ENCODE data around the gene MFNG. TPM values are rescaled to one million over a fixed set of nuclear protein-coding genes. Genes with fewer than 3 reads are reported as not detected.
A peak's percentile ranks its signal among the peaks of the same experiment; 100 is the strongest.

Gene MFNG
- total RNA-seq, 1 donor from 2014 or later = 13.9 TPM

GRCh38 chr22:37515901-37516300 is 29.7 kb upstream of the MFNG start:
- ATAC-seq = no peak
- intact Hi-C loops (cut with micrococcal nuclease) = no loop called here

GRCh38 chr22:37514526-37515051 is 28.4 kb upstream of the MFNG start:
- DNase-seq (peak; percentile 12), ATAC-seq (no peak)
- intact Hi-C loops (cut with micrococcal nuclease) = no loop called here

More at GRCh38 chr22:37515901-37516300, 29.7 kb upstream of the MFNG start:
- peak; percentile 27 for DNase-seq

GRCh38 chr22:37511395-37512104 is 25.4 kb upstream of the MFNG start:
- DNase-seq (peak; percentile 2), ATAC-seq (no peak)
- intact Hi-C loops (cut with micrococcal nuclease) = no loop called here

DNA sequence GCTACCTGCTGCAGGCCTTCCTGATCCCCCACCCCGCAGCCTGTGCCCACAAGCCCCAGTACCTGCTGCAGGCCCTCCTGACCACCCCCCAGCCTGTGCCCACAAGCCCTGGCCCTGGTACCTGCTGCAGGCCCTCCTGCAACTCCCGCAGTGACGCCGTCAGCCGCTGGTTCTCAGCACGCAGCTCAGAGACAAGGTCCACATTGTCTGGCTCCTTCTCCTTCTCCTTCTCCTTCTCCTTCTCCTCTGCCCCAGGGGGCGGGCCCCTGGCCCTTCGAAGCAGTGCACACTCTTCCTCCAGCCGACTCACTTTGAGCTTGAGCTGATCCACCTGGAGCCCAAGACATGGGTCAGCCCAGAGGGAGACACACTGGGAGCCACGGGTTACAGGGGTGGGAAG is 23.9 kb upstream of the MFNG start:
- intact Hi-C loops (cut with micrococcal nuclease) = no loop called here
- DNase-seq = peak; percentile 15
- no peak for ATAC-seq

DNA sequence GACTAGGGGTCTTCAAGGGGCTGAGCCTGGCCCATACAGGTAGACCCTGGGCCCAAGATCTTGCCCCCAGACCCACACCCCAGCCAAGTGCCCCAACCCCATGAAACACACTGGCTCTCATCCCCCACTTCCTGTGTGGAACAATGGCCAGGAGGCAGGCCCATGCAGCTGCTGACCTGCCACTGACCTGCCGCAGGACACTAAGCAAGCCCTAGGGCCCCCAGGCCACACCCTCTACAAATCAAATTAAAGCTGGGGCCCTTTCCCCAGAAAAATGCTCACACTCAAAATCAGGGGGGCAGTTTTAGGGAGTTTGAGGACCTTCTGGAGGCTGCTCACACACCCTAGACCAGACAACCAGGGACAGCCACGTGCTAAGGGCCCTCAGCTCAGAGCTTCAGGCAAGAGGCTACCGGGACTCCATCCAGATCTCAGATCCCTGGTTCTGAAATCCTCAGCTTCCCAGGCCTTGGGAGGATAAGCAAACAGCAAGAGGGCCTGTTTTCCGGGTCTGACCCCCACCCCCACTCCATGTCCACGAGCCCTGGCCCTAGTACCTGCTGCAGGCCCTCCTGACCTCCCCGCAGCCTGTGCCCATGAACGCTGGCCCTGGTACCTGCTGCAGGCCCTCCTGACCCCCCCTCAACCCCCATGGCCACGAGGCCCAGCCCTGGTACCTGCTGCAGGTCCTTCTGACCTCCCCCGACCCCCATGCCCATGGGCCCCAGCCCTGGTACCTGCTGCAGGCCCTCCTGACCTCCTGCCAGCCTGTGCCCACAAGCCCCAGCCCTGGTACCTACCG is 23.1 kb upstream of the MFNG start:
- DNase-seq (peak; percentile 7), ATAC-seq (peak; percentile 49)
- intact Hi-C loops (cut with micrococcal nuclease) = no loop called here

DNA sequence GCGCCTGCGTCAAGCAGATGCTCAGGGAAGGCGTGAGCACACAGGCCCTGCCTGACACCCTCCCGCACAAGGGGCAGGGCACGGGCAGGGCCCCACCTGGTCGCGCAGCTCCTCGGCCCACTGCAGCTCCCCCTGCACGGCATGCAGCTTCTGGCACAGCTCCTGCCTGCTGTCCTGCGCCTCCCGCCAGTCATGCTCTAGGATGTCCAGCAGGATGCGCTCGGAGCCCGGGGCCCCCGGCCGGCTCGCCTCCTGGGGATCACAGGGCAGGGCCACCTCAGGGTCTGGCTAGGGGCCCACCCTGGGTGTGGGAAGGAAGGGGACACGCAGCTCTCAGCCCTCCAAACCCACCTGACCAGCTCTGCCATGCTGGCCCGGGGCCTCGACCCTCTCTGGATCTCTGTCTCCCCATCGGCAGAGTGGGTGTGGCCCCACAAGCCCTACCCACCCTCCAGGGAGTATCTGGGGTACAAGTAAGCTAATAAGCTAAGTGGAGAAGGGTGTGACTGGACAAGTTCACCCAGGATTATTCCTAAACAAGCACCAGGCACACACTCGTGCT is 22.3 kb upstream of the MFNG start:
- intact Hi-C loops (cut with micrococcal nuclease) = no loop called here
- DNase-seq (peak; percentile 64), ATAC-seq (peak; percentile 52)

DNA sequence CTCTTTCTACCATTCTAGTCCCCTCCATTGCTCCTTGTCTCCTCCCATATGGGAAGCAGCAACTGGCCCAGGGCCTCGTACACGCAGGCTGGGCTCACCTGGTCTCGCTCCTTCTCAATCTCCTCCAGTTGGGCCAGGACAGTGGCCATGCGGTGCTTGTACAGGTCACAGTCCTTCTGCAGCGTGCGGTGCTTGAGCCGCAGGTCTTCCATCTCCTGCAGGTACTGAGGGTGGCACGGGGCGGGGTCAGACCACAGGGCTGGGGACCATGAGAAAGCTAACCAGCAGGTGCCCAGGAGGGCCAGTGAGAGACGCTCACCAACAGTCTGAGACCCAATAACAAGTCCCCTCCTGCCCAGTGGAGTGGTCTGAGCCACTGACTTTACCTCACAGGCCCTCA is 21.5 kb upstream of the MFNG start:
- DNase-seq = no peak
- no peak for ATAC-seq
- intact Hi-C loops (cut with micrococcal nuclease) = no loop called here

DNA sequence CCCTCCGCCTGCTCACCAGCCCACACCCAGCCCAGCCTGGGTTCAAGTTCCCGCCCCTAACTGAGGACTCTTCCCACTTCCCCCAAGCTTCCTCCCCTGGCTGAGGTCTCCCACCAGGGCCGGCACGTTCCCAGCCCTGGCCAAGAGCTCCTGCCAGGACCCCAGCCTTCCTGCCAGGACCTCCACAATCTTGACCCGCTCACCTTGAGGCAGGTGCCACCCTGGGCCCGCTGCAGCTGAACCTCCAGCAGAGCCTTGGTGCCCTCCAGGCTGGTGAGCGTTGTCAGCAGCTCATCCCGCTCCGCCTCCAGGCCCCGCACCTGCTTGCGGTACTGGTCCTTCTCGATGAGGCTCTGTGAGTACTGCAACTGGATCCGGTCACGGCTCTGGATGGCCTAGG is 19.8 kb upstream of the MFNG start:
- ATAC-seq (no peak), DNase-seq (no peak)
- intact Hi-C loops (cut with micrococcal nuclease) = no loop called here

DNA sequence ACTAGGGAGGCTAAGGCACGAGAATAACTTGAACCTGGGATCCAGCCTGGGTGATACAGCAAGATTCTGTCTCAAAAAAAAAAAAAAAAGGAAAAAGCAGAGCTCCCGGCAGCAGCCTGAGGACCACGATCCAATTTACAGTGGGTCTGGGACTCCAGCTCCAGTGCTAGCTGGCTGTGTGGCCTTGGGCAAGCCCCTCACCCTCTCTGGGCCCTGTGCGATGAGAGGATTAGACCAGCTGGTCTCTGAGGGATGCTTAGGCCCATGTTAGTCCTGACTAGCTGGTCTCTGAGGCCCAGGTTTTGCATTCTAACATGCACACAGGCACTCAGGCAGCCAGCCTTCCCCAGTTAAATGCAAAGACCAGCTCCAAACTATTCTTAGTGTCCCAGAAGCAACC is 19.4 kb upstream of the MFNG start:
- intact Hi-C loops (cut with micrococcal nuclease) = no loop called here
- DNase-seq (no peak), ATAC-seq (no peak)

- no peak for ATAC-seq
- intact Hi-C loops (cut with micrococcal nuclease) = no loop called here
- DNase-seq = no peak
Observed at GRCh38 chr22:37504964-37505363, 18.8 kb upstream of the MFNG start.

GRCh38 chr22:37503850-37504249 is 17.7 kb upstream of the MFNG start:
- ATAC-seq = no peak
- no peak for DNase-seq

GRCh38 chr22:37503183-37503683 is 17.0 kb upstream of the MFNG start:
- no peak for ATAC-seq
- no peak for DNase-seq
- intact Hi-C loops (cut with micrococcal nuclease) = no loop called here

More at GRCh38 chr22:37503850-37504249, 17.7 kb upstream of the MFNG start:
- intact Hi-C loops (cut with micrococcal nuclease) = no loop called here

DNA sequence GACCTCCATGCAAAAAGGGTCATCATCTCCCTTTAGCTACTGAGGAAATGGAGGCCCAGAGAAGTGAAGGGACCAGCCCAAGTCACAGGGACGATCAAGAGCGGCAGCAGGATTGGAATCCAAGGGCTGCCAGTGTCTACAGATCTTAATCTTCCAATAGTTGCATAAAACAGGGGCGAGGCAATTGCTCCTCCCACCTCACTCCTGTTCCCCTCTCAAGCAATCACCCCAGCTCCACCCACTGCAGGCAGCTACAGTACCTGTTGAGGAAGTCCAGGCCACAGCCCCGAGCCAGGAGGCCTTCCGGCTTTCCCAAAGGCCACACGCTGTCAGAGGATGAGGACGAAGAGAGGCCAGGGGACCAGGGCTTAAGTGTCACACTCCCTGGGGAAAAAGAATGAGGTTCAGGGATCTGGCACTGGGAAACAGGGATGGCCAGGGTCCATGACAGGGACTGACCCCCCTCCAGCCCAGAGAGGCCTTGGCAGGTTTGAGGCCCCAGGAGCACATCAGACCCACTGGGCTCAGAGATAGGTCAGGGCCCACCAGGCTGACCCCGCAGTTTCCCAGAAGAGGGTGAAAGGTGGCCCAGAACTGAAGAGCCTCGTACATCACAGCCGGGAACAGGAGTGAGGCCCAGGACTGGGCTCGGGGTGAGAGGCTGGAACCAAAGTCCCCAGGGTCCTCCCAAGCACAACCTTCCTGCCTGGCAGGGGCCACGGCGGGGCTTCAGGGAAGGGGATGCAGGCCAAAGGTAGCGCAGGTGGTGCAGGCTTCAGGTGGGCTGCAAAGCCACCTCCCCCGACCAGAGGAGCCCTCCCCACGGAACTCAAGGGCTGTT is 16.4 kb upstream of the MFNG start:
- no peak for DNase-seq
- intact Hi-C loops (cut with micrococcal nuclease) = no loop called here
- peak; percentile 17 for ATAC-seq

DNA sequence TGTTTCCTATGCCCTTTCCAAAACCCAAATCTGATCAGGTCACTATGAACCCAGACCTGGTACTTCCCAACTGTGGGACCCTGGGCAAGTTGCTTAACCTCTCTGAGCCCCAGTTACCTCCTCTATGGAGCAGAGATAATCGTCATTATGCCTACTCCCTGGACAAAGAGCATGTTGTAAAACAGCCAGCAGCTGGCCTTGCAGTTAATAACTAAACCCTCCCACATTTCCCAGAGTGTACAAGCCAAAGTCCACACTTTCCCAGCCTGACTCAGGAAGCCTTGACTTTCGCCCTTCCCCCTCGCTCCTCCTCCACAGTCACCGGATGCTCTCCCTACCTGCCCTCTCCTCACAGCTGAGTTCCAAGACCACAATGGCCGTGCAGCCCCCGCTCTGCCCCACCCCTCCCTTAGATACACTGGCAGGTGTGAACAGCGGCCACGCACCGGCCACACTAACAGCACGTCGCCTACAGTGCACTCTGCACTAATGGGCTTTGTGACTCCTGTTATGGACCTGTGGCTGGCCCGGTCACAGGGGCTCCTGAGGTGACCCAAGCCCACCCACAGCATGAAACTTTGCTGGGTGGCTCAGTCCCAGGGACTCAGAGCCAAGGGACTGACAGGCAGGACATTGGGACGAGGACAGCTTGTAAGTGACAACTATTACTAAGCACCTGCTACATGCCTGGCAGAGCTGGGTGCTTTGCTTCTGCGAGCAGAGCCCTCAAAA is 15.6 kb upstream of the MFNG start:
- intact Hi-C loops (cut with micrococcal nuclease) = no loop called here
- DNase-seq = peak; percentile 62
- ATAC-seq = peak; percentile 76

- DNase-seq (peak; percentile 78), ATAC-seq (peak; percentile 63)
- intact Hi-C loops (cut with micrococcal nuclease) = no loop called here
Observed at GRCh38 chr22:37500745-37501609, 14.8 kb upstream of the MFNG start.

- ATAC-seq (no peak), DNase-seq (no peak)
- intact Hi-C loops (cut with micrococcal nuclease) = no loop called here
Observed at GRCh38 chr22:37499789-37500540, 13.8 kb upstream of the MFNG start.
